Stimulated activated CD8-positive, alpha-beta memory T cell treated with anti-CD3 and anti-CD28 coated beads, Interleukin-15, amount 100 ng/mL, for 24 hours (primary cell): ENCODE measurements around the gene SULT1A1.
"Not testable (repeated sequence)": the region's sequence is repeated elsewhere in the genome, so short reads cannot be mapped to it uniquely, and the experiment has no call there.

ENCODE experiments used
- DNase-seq: peaks from one replicate; pipeline ENCODE4 v3.0.0-alpha.2; 2020; ENCODE audit warnings: low read depth

SULT1A1 gene

DNA sequence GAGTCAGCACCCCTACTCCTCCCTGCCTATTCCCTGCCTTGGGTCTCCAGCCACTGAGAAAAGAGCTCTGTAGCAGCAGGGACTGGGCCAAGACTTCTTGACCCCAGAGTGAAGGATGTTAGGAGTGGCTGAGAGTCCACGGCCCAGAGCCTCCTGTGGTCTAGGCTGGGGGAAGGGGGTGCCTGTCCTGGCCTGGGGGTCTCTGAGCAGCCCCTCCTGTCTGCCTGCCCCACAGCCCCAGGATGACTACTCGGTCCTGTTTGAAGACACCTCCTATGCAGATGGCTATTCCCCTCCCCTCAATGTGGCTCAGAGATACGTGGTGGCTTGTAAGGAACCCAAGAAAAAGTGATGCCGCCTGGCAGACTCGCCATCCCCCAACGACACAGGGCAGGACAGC, 18.5 kb downstream of the SULT1A1 start:
- DNase-seq: no peak

DNA sequence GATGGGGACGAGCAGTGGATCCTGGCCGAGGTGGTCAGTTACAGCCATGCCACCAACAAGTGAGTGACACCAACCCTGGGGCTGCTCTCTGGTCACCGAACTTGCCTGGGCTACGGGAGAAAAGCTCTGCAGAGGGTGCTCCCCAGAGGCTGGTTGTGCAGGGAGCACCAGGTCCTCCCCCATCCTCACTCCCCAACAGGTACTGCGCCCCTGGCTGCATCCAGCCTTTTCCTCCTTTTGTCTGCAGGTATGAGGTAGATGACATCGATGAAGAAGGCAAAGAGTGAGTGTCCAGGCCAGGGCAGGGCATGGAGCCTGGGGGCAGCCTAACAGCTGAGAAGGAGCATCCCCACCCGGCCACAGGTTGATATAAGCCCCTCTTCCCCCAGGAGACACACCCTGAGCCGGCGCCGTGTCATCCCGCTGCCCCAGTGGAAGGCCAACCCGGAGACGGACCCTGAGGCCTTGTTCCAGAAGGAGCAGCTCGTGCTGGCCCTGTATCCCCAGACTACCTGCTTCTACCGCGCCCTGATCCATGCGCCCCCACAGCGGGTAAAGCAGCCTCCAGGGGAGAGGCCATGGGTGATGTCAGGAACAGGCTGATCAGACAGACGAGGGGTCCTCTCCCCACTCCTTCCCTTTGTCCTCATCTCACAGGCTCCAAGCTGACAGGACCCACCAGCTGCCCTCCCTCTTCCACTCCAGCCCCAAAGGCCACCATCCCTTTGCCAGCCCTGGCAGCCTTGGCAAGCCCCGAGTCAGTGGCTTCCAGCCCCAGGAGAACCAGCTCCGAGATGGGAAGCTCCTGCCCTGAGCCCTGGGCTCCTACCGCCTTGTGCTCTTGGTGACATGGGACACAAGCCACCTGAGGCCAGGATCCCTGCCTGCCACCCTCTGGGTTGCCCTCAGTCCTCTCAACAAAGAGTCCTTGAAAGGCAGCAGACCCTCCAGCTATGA, 19.2 kb downstream of the SULT1A1 start:
- DNase-seq: no peak

DNA sequence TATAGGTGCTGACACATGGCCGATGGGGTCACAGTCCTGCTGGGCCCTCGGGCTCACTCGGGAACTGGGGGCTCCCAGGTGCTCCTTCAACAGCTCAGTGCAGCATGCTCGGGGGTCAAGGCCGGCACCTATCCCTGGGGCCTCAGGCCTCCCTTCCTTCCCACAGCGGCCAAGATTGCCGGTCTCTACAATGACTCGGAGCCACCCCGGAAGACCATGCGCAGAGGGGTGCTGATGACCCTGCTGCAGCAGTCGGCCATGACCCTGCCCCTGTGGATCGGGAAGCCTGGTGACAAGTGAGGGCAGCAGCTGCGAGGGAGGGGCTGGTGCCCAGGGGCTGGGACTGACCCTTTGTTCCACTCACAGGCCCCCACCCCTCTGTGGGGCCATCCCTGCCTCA, 19.9 kb downstream of the SULT1A1 start:
- no peak for DNase-seq

DNA sequence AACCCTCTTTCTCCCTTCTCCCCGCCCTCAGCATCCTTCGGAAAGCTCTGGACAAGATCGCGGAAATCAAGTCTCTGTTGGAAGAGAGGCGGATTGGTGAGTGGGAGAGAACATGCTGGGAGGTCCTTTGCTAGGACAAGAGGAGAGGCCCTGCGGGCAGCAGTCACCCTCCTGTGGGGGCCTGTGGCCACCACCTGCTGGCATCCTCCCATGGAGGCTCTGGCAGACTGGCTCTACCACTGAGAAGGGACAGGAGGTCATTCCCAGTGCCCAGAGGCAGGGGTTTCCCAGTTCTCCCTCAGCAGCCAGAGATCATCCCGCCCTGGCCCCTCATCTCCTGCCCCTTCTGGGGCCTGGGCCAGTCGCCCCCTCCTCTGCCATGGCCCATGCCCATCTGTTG, 20.8 kb downstream of the SULT1A1 start:
- DNase-seq: no peak

DNA sequence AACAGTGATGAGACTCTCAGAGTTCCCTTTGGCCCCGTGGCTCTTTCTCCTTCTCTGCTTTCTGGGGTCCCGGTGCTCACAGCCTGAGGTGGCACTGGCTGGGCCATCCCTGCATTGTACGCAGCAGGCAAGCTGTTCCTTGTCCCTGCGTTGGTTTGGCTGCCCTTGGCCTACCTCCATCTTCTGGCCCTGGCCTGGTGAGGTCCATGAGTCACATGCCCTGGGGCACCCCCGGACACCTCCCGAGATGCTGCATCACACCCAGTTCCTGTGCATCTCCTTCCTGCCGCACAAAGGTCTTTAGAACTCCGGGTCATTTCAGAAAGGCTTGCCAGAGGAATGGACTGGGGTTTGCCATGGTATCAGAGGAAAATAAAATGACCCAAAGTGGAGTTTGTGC, 22.5 kb downstream of the SULT1A1 start:
- no peak for DNase-seq

DNA sequence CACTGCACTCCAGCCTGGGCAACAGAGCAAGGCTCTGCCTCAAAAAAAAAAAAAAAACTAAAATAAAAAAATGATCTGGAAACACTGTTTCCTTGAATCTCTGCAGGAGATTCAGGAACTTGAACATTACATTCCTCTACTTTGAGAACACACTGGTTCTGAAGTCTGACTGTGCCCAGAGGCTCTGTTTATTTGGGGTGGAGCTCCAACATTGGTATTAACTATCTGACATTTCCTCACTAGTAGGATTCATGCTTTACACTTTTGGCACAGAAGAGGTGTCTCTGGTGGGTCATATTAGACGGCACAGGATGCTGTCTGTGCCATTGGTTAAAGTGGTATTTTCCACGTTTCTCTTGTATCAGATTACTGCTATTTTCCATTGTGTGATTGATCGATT, 23.4 kb downstream of the SULT1A1 start:
- DNase-seq: no peak

DNA sequence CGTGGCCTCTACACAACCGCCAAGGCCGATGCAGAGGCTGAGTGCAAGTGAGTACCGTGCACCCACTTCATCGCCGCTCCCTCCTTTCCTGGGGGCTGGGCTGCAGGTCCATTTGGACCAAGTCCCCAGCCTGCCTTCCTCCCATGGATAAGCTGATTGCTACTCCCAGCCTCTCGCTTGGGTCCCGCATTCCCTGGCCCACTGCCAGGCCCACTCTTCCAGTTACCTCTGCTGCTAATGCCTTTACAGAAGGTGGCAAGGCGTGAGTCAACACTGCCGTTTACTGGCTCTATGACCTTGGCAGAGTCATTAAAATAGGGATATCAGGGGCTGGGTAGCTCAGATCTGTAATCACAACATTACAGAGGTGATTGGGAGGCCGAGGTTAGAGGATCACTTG, 24.2 kb downstream of the SULT1A1 start:
- DNase-seq: no peak

DNA sequence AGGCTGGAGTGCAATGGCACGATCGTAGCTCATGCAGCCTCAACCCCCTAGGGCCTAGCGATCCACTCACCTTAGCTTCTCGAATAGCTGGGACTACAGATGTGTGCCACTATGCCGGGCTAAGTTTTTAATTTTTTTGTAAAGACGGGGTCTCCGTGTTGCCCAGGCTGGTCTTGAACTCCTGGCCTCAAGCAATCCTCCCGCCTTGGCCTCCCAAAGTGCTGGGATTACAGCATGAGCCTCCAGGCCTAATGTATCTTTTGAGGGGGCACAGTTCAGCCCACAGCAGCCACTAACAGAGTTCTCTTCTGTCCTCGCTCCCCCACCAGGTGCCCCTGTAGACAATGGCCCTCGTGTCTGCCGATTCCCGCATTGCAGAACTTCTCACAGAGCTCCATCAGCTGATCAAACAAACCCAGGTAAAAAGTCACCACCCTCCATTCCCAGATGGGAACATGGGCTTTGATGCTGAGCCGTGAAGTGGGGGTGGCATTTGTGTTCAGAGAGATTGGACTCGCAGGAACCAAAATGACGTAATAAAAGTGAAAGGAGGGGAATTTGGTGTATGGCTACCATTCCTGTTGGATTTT, 29.0 kb downstream of the SULT1A1 start:
- DNase-seq: no peak

DNA sequence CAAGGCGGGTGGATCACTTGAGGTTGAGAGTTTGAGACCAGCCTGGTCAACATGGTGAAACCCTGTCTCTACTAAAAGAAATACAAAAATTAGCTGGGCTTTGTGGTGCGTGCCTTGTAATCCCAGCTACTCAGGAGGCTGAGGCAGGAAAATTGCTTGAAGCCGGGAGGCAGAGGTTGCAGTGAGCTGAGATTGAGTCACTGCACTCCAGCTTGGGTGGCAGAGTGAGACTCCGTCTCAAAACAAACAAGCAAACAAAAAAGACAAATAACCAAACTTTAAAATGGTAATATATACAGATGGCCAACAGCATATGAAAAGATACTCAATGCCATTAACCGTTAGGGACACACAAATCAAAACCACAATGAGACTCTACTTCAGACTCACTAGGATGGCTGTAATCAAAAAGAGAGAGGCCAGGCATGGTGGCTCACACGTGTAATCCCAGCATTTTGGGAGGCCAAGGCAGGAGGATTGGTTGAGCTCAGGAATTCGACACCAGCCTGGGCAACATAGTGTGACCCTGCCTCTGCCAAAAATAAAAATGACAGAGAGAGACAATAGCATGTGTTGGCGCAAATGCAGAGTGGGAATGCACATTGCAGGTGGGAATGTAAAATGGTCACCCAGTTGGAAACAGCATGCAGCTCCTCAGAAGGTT, 34.3 kb downstream of the SULT1A1 start:
- no peak for DNase-seq

DNA sequence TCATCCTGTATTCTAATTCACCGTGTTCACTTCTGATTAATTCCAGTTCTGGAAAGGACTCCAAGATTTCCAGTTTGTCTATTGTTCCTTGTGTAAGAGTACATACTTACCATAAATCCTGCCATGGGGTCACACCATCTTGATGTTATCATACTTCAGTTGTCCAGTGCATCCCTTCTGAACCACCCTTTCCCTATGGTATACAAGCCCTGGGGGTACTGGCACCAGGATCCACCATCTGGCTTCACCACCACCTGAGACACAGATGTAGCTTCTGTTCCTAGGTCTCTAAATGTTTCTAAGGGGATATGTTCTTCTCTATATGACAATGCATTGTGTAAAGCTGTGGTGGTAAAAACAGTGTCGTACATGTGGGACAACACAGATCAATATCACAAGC, 34.9 kb downstream of the SULT1A1 start:
- DNase-seq: no peak

DNA sequence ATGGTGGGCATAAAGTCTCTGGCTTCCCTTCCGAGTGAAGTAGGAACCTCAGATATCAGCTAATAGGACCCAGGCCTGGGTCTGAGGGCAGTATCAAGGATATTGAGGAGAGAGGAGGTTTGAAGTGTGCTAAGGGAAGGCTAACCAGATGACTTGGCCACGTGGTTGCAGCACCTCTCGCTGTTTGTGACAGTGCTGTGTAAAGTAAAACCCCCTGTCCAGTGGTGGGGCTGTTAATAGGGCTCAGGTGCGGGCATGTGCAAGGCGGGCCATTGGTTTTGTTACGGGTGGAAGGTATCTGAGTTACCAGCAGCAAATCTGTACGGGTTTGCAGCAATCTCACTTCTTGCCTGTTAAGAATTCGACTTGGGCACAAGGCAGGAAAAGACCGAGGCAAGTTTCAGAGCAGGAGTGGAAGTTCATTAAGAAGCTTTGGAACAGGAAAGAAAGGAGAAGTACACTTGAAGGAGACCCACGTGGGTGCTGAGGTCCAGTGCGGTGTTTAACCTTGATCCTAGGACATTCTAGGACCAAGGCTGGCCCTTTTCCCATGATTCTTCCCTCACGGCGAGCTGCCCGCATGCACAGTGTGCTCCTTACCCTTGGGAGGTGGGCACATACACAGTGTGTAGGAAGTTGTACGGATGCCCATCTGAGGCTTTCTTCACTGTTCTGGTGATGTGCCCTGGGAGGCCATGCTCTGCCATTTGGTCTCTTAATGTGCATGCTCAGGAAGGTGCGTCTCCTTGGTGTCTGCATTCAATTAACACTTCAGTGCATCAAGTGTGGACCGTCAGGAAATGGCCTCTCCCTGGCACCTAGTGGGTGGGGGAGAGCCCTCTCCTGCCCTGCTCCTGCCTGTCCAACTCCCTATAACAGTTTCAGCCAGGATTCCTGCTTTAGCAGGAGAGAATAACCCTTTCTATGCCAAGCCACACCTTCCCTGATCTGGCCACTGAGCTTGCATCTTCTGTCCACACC, 35.8 kb downstream of the SULT1A1 start:
- no peak for DNase-seq

DNA sequence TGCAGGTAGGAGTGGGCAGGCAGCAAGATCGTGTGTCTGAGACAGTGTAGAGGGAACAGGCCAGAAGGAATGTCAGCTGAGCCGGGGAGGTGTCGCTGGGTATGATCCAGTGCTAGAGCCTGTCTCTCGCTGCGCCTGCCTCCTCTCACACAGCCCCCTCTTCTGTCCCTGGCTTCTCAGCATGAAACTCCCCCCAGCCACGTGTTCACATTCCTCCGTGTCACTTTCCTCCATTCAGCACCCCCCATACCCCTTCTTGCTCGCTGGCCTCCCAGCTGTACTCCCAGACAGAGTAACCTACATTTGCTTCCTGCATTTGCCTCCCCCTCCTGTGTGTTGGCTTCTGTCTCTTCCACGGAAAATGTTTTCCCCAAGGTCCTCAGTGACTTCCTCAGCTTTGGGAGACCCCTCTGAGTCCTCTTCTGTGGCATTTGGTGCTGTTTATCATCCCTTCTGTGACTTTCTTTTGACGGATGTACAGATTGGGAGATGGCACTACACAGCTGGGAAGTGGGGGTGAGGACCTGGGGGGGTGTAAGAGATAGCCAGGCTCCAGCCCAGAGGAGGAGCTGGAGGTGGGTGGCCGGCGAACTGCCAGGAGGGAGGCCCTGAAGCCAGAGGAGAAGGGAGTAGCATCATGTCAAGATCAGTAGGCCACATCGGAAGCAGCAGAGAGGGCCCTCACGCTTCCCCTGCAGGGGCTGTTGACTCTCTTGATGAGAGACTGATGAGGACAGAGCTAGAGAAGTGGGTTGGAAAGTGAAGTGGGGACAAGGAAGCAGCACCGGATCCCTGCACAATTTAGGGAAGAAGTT, 36.9 kb downstream of the SULT1A1 start:
- DNase-seq: no peak

DNA sequence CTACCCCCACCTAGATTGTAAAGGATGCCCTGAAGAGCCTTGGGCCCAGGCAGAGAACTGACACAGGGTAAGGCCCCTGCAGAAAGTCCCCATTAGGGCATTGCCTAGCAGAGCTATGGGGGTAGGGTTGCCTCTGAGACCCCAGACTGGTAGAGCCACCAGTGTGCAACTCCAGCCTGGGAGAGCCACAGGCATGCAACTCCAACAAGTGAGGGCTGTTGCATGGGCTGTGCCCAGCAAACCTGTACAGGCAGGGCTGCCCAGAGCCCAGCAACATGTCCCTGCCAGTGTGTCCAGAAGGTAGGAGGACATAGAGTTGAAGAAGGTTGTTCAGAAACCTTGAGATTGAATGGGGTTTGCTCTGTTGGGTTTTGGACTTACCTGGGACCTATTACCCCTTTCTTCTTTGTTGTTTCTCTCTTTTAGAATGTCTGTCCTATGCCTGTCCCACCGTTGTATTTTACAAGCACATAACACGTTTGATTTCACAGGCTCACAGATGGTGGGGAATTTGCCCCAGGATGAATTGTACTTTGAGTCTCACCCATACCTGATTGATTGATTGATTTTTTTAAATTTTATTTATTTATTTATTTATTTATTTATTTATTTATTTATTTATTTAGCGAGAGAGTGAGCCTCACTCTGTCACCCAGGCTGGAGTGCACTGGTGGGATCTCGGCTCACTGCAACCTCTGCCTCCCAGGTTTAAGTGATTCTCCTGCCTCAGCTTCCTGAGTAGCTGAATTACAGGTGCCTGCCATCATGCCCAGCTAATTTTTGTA, 39.7 kb downstream of the SULT1A1 start:
- DNase-seq: no peak

DNA sequence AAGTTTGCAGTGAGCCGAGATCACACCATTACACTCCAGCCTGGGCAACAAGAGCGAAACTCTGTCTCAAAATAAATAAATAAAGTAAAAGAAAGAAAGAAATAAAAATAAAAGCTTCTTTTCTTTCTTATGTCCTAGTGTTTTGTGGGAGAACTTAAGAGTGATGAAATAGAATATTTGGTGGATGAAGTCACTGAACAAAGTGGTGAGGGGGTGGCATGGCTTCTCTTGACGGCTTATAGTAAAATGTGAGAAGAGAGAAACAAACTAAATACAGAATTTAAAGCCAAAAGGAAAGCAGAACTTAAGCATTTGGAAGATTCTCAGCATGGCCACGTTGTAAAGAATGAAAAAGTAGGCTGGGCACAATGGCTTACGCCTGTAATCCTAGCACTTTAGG, 40.8 kb downstream of the SULT1A1 start:
- DNase-seq: no peak

DNA sequence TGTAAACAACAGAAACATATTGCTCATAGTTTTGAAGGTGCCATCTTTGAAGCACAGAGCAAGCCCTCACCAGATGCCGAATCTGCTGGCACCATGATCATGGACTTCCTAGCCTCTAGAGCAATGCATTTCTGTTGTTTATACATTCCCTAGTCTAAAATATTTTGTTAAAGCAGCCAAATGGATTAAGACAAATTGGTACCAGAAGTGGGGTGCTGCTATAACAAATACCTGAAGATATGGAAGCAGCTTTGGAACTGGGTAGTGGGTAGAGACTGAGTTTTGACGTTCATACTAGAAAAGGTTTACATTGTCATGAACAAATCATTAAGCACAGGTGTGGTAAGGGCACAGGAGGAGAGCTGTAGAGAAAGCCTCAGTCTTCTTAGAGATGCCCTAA, 42.6 kb downstream of the SULT1A1 start:
- DNase-seq: no peak

DNA sequence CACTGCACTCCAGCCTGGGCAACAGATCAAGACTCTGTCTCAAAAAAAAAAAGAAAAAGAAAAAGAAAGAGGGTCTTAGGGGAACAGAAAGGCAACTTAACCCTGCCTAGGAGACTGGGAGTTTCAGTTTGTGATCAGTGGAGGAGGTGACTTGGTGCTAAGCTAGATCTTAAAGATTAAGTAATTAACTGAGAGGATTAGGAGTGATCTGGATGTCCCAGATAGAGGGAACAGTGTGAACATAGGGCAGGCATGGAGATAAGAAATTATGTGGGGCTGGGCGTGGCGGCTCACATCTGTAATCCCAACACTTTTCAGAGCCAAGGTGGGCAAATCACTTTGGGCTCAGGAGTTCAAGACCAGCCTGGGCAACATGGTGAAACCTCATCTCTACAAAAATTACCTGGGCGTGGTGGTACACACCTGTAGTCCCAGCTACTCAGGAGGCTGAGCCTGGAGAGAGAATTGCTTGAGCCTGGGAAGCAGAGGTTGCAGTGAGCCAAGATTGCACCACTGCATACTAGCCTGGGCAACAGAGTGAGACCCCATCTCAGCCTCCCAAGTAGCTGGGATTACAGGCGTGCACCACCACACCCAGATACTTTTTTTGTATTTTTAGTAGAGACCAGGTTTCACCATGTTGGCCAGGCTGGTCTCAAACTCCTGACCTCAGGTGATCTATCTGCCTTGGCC, 43.5 kb downstream of the SULT1A1 start:
- not testable (repeated sequence) for DNase-seq

DNA sequence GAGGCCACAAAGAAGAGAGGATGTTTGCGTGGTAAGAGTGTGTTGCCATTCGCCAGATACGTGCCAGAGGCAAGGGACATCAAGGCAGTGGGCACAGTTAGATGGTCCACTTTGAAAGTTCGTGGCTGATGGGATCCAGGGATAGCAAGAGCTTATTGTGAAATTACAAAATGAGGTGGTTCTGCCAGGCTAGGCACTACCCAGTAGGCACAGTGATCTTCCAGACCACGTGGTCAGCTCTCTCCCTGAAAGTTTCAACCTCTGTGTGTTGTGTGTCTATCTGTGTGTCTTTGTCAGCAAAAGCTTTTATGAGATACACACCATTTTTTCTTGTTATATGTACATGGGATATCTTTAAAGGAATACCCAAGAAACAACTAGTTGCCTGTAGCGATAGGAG, 46.6 kb downstream of the SULT1A1 start:
- DNase-seq: no peak

DNA sequence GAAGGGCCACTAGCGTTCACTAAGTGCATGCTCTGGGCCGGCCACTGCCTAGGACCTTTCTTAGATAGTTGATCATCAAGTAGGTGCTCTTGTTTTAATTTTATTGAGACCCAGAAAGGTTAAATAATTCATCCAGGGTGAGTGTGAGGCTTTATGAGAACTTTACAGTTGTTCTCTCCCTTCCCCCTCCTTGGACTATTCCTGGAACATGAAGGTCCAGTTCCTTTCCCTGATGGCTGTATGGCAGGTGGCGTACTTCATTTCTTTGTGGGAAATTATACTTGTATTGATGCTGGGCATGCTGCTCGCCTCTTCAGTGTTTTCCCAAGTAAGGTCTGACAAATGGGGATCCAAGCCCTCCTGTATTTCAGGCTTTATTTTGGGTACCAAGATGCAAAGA, 47.6 kb downstream of the SULT1A1 start:
- no peak for DNase-seq

DNA sequence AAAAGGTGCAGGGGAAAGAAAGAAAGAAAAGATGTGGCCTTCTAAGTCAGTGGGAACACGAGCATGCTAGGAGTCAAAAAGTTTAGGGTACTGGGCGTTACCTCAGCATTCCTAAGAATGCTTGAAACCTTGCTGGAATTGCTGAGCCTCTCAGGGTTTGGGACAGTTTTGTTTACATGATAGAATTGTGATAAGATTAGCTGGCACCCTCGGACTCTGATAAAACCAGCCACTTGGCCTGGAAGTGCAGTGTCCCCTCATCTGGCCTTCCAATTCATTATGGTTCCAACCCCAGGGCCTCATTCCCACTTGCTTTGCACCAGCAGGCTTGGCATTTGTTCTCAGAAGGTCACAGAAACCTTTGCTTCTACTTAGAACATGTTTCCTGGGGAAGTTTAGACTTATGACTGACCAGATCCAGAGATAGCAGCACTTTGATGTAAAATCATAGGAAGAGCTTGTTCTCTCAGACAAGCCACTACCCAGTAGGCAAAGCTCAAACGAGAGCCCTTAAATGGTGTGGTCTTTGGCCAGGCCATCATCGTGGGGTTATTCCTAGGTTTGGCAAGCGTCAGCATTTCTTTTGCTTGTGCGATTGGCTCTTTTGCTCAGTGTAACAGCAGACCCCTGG, 48.2 kb downstream of the SULT1A1 start:
- DNase-seq: no peak
